WTC11 (cell line): ENCODE results near the gene SAMD3. TPM values are rescaled to one million over a fixed set of nuclear protein-coding genes. Genes with fewer than 3 reads are reported as not detected.

ENCODE experiments used
- ATAC-seq: fragments of 200-7000 bp; cut with Tn5 transposase; 2 replicates; pipeline ENCODE4 v1.10.0; 2021; ENCODE audit warnings: mild to moderate bottlenecking, moderate library complexity
- CTCF ChIA-PET: fragments of 300-600 bp; sonication (Branson Sonifier 250); formaldehyde crosslinking; loops from one replicate; lab custom pipeline; 2021; ENCODE audit warnings: antibody characterized with exemption; lab: Charles Lee
- POLR2A ChIA-PET: fragments of 350-600 bp; sonication (Branson Sonifier 250); formaldehyde crosslinking; loops from one replicate; lab custom pipeline; 2021; ENCODE audit warnings: antibody characterized with exemption; lab: Charles Lee
- DNase-seq: peaks from one replicate; pipeline ENCODE4 v3.0.0; 2021; ENCODE audit warnings: low spot score
- H3K27ac Mint-ChIP-seq: 2 replicates; pipeline ENCODE4 v1.8.0; 2021; ENCODE audit warnings: mixed read lengths
- H3K27me3 Mint-ChIP-seq: 2 replicates; pipeline ENCODE4 v1.8.0; 2021; ENCODE audit warnings: low read depth, mild to moderate bottlenecking, moderate library complexity, mixed read lengths
- H3K36me3 Mint-ChIP-seq: 2 replicates; pipeline ENCODE4 v1.8.0; 2021; ENCODE audit warnings: mixed read lengths
- H3K4me1 Mint-ChIP-seq: 2 replicates; pipeline ENCODE4 v1.8.0; 2022; ENCODE audit warnings: mixed read lengths
- H3K4me3 Mint-ChIP-seq: 2 replicates; pipeline ENCODE4 v1.8.0; 2021; ENCODE audit warnings: mild to moderate bottlenecking, moderate library complexity, mixed read lengths
- H3K9me3 Mint-ChIP-seq: 2 replicates; pipeline ENCODE4 v1.8.0; 2021; ENCODE audit warnings: mixed read lengths
- FOXJ3 ChIP-seq: sonication (generic); formaldehyde crosslinking; IDR thresholded peaks from 2 replicates; pipeline ENCODE4 v1.9.0; 2021; ENCODE audit warnings: missing genetic modification reagents, mild to moderate bottlenecking, borderline replicate concordance
- IRF1 ChIP-seq: sonication (generic); formaldehyde crosslinking; IDR thresholded peaks from 2 replicates; pipeline ENCODE4 v1.8.0; 2023; ENCODE audit warnings: missing genetic modification reagents
- JAZF1 ChIP-seq: fragments of 250-450 bp; sonication (Bioruptor Pico); IDR thresholded peaks from 2 replicates; pipeline ENCODE4 v1.9.0; 2021; ENCODE audit warnings: moderate library complexity, mild to moderate bottlenecking, inconsistent platforms
- JUN ChIP-seq: sonication (generic); formaldehyde crosslinking; IDR thresholded peaks from 2 replicates; pipeline ENCODE4 v1.8.0; 2023; ENCODE audit warnings: mild to moderate bottlenecking, missing genetic modification reagents
- MAX ChIP-seq: sonication (generic); formaldehyde crosslinking; IDR thresholded peaks from 2 replicates; pipeline ENCODE4 v1.8.0; 2022; ENCODE audit warnings: mild to moderate bottlenecking, missing genetic modification reagents
- MYBL2 ChIP-seq: sonication (generic); formaldehyde crosslinking; IDR thresholded peaks from 2 replicates; pipeline ENCODE4 v1.8.1; 2023; ENCODE audit warnings: mild to moderate bottlenecking, moderate library complexity, missing genetic modification reagents
- NFATC4 ChIP-seq: fragments of 250-450 bp; sonication (Bioruptor Pico); IDR thresholded peaks from 2 replicates; pipeline ENCODE4 v1.9.0; 2021; ENCODE audit warnings: mild to moderate bottlenecking
- NFE2L1 ChIP-seq: sonication (generic); formaldehyde crosslinking; IDR thresholded peaks from 2 replicates; pipeline ENCODE4 v1.8.1; 2023; ENCODE audit warnings: missing genetic modification reagents
- NR3C1 ChIP-seq: sonication (generic); formaldehyde crosslinking; conservative IDR thresholded peaks from 2 replicates; pipeline ENCODE4 v1.8.1; 2023; ENCODE audit warnings: low read depth, mild to moderate bottlenecking, missing genetic modification reagents
- PREB ChIP-seq: sonication (generic); formaldehyde crosslinking; IDR thresholded peaks from 2 replicates; pipeline ENCODE4 v1.8.1; 2022; ENCODE audit warnings: mild to moderate bottlenecking, missing genetic modification reagents, moderate library complexity, borderline replicate concordance
- RELA ChIP-seq: sonication (generic); formaldehyde crosslinking; IDR thresholded peaks from 2 replicates; pipeline ENCODE4 v1.8.1; 2022; ENCODE audit warnings: missing genetic modification reagents, mild to moderate bottlenecking, borderline replicate concordance
- SMAD3 ChIP-seq: sonication (generic); formaldehyde crosslinking; IDR thresholded peaks from 2 replicates; pipeline ENCODE4 v1.8.0; 2022; ENCODE audit warnings: missing genetic modification reagents, mild to moderate bottlenecking, borderline replicate concordance
- TCF7 ChIP-seq: sonication (generic); formaldehyde crosslinking; IDR thresholded peaks from 2 replicates; pipeline ENCODE4 v1.8.0; 2022; ENCODE audit warnings: mild to moderate bottlenecking, low read depth, missing genetic modification reagents, moderate library complexity
- TEAD1 ChIP-seq: sonication (generic); formaldehyde crosslinking; IDR thresholded peaks from 2 replicates; pipeline ENCODE4 v1.8.0; 2022; ENCODE audit warnings: mild to moderate bottlenecking, missing genetic modification reagents
- USF2 ChIP-seq: sonication (generic); formaldehyde crosslinking; IDR thresholded peaks from 2 replicates; pipeline ENCODE4 v1.8.1; 2023; ENCODE audit warnings: mild to moderate bottlenecking, missing genetic modification reagents, moderate library complexity
- ZBTB43 ChIP-seq: sonication (generic); formaldehyde crosslinking; IDR thresholded peaks from 2 replicates; pipeline ENCODE4 v1.8.1; 2023; ENCODE audit warnings: mild to moderate bottlenecking, missing genetic modification reagents
- ZNF121 ChIP-seq: sonication (generic); formaldehyde crosslinking; IDR thresholded peaks from 2 replicates; pipeline ENCODE4 v1.8.0; 2023; ENCODE audit warnings: missing genetic modification reagents
- ZNF138 ChIP-seq: sonication (generic); formaldehyde crosslinking; conservative IDR thresholded peaks from 2 replicates; pipeline ENCODE4 v1.8.1; 2022; ENCODE audit warnings: mild to moderate bottlenecking, moderate library complexity, missing genetic modification reagents
- ZNF232 ChIP-seq: sonication (generic); formaldehyde crosslinking; IDR thresholded peaks from 2 replicates; pipeline ENCODE4 v1.8.0; 2022; ENCODE audit warnings: mild to moderate bottlenecking, missing genetic modification reagents
- ZNF263 ChIP-seq: sonication (generic); formaldehyde crosslinking; IDR thresholded peaks from 2 replicates; pipeline ENCODE4 v1.8.1; 2022; ENCODE audit warnings: low read depth, mild to moderate bottlenecking, moderate library complexity, missing genetic modification reagents
- ZNF425 ChIP-seq: fragments of 250-450 bp; sonication (Bioruptor Pico); conservative IDR thresholded peaks from 2 replicates; pipeline ENCODE4 v1.9.0; 2021; ENCODE audit warnings: mild to moderate bottlenecking
- ZNF671 ChIP-seq: fragments of 250-450 bp; sonication (Bioruptor Pico); IDR thresholded peaks from 2 replicates; pipeline ENCODE4 v1.8.0; 2021; ENCODE audit warnings: mild to moderate bottlenecking
- total RNA-seq: library from RNA; stranded (reverse); gene quantifications from 3 replicates; pipeline ENCODE4 v1.2.3, GENCODE V29; 2021

SAMD3 gene
- total RNA-seq, 1 experiment from 2014 or later: 1.2 TPM

GRCh38 chr6:130187335-130188206 lies 35.2 kb downstream of the SAMD3 start (continued):
- TF ChIP-seq ZNF138 (CRISPR knock-in tag) (no peak), NFATC4 (CRISPR knock-in tag) (no peak)

GRCh38 chr6:130185658-130186057 lies 37.1 kb downstream of the SAMD3 start:
- peaks cover 18% of the 10 kb centered on the region for H3K36me3 Mint-ChIP-seq
- no peak overlapping the region for H3K27ac Mint-ChIP-seq
- H3K4me3 Mint-ChIP-seq: no peak overlapping the region
- POLR2A ChIA-PET: interaction anchor here (0.5 kb wide), 1 partner anchor 306 kb away, joined by 4 read pairs; no protein-coding TSS in a partner anchor
- H3K4me1 Mint-ChIP-seq: peaks cover 31% of the 10 kb centered on the region
- DNase-seq (no peak), ATAC-seq (no peak)
- H3K9me3 Mint-ChIP-seq: peaks cover 18% of the 10 kb centered on the region
- H3K27me3 Mint-ChIP-seq: no peaks in the 10 kb centered on the region
- CTCF ChIA-PET: no interaction called here
- TF ChIP-seq ZNF121 (CRISPR knock-in tag) (peak; percentile 87; the same call in 1 of the 2 replicates), TEAD1 (no peak)

- ATAC-seq (no peak), DNase-seq (no peak)
- H3K4me1 Mint-ChIP-seq: peaks cover 12% of the 10 kb centered on the region
- H3K27me3 Mint-ChIP-seq: no peaks in the 10 kb centered on the region
- POLR2A ChIA-PET: no interaction called here
- no peak overlapping the region for H3K4me3 Mint-ChIP-seq
- peaks cover 4% of the 10 kb centered on the region for H3K9me3 Mint-ChIP-seq
- peaks cover 6% of the 10 kb centered on the region; the same call in 1 of the 2 replicates for H3K36me3 Mint-ChIP-seq
- CTCF ChIA-PET: no interaction called here
- TF ChIP-seq ZNF263 (no peak), ZNF671 (no peak), ZNF232 (CRISPR knock-in tag) (no peak), ZNF425 (no peak), SMAD3 (CRISPR knock-in tag) (no peak), JAZF1 (CRISPR knock-in tag) (no peak), MAX (CRISPR knock-in tag) (no peak), JUN (CRISPR knock-in tag) (no peak), MYBL2 (CRISPR knock-in tag) (no peak), TCF7 (CRISPR knock-in tag) (no peak), NR3C1 (CRISPR knock-in tag) (no peak), IRF1 (CRISPR knock-in tag) (no peak), ZBTB43 (CRISPR knock-in tag) (no peak), PREB (no peak), TEAD1 (no peak), NFE2L1 (CRISPR knock-in tag) (no peak), USF2 (no peak), RELA (CRISPR knock-in tag) (no peak), FOXJ3 (no peak)
- no peak overlapping the region for H3K27ac Mint-ChIP-seq
These were observed 39.2 kb downstream of the SAMD3 start for GRCh38 chr6:130183271-130184222.
